Gastroesophageal sphincter (tissue), 3 donors: Measurements from ENCODE around the gene RGSL1.

ENCODE experiments used
- CTCF ChIP-seq, 4 experiments: fragments of 200-600 bp in 2 of 4; fragments of 450-650 bp in 2 of 4; sonication (generic) in 1 of 4; IDR thresholded peaks; one replicate each; pipeline ENCODE4 v1.5.1; 2017 to 2019; ENCODE audit warnings: antibody characterized with exemption in 4 of 4, mild to moderate bottlenecking in 2 of 4, moderate library complexity in 2 of 4
- EP300 ChIP-seq: sonication (generic); formaldehyde crosslinking; IDR thresholded peaks from one replicate; pipeline ENCODE4 v1.6.1; 2017; ENCODE audit warnings: antibody characterized with exemption, mild to moderate bottlenecking
- POLR2A ChIP-seq, 2 donors: fragments of 450-650 bp; IDR thresholded peaks; one replicate each; pipeline ENCODE4 v1.6.1; 2017; ENCODE audit warnings: antibody characterized with exemption in 2 of 2, mild to moderate bottlenecking in 2 of 2, moderate library complexity in 1 of 2
- POLR2AphosphoS5 ChIP-seq: sonication (generic); formaldehyde crosslinking; IDR thresholded peaks from one replicate; pipeline ENCODE4 v1.6.1; 2017; ENCODE audit warnings: antibody characterized with exemption

DNA sequence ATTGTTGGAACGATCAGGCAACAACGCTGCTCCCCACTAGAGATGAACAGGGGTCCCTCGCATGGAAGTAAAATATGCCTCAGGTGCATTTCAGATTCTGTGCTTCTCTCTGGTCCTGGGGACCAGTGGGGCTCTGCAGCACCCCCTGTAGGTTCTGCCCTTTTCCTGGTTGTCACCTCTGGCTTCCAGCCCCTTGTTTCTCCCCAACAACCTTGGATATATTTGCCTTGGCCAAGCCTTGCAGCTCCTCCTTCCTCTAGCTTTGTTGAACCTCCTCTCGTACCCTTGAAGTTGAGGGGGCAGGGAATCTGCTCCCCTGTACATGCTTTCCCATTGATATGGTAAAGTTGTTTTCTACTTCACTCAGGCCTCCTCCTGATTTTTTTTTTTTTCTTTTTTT, 5.4 kb upstream of the RGSL1 start:
- TF ChIP-seq CTCF (IDR thresholded peaks at IDR 0.05) (no peak), EP300 (no peak), POLR2A (IDR thresholded peaks at IDR 0.05) (no peak), POLR2AphosphoS5 (no peak)
